ENCODE results near the gene DNAH8. TPM values are rescaled to one million over a fixed set of nuclear protein-coding genes. Genes with fewer than 3 reads are reported as not detected.

The DNAH8 gene
- total RNA-seq, 1 donor from 2014 or later = 0.05 TPM

- no peak for TF ChIP-seq CTCF (conservative IDR thresholded peaks at IDR 0.05)
These were observed 329.1 kb downstream of the DNAH8 start for GRCh38 chr6:39044181-39044580.

GRCh38 chr6:39047434-39048327 is 332.6 kb downstream of the DNAH8 start:
- Mint-ChIP-seq H3K9me3 (no peaks in the 10 kb centered on the region), H3K4me3 (peak overlapping the region; percentile 77), H3K27ac (ENCODE audit: unreplicated experiment) (no peak overlapping the region), H3K27me3 (ENCODE audit: low read depth) (peaks cover 77% of the 10 kb centered on the region), H3K4me1 (no peaks in the 10 kb centered on the region), H3K36me3 (ENCODE audit: low read depth) (no peaks in the 10 kb centered on the region)
- TF ChIP-seq CTCF (conservative IDR thresholded peaks at IDR 0.05) = no peak
- DNase-seq (ENCODE audit: low read depth, low spot score) = no peak

More at GRCh38 chr6:39044181-39044580, 329.1 kb downstream of the DNAH8 start:
- Mint-ChIP-seq H3K27ac (ENCODE audit: unreplicated experiment) (no peak overlapping the region), H3K4me3 (no peak overlapping the region), H3K4me1 (no peaks in the 10 kb centered on the region), H3K36me3 (ENCODE audit: low read depth) (no peaks in the 10 kb centered on the region), H3K9me3 (no peaks in the 10 kb centered on the region), H3K27me3 (ENCODE audit: low read depth) (peaks cover 73% of the 10 kb centered on the region)
- DNase-seq (ENCODE audit: low read depth, low spot score) = no peak

GRCh38 chr6:39048481-39049399 is 333.6 kb downstream of the DNAH8 start, which contains the start of gene GLP1R:
Gene GLP1R, plus strand, starts transcription at chr6:39048781. Its CDS starts 60 bp downstream, at chr6:39048841.
- no peak within 1 kb of the TSS for H3K27ac Mint-ChIP-seq (ENCODE audit: unreplicated experiment)
- TF ChIP-seq CTCF (conservative IDR thresholded peaks at IDR 0.05) = no peak

GRCh38 chr6:39049575-39050283 is 334.6 kb downstream of the DNAH8 start:
- Mint-ChIP-seq H3K4me3 (peak overlapping the region; percentile 19), H3K4me1 (no peaks in the 10 kb centered on the region), H3K27ac (ENCODE audit: unreplicated experiment) (no peak overlapping the region), H3K27me3 (ENCODE audit: low read depth) (peaks cover 68% of the 10 kb centered on the region), H3K36me3 (ENCODE audit: low read depth) (no peaks in the 10 kb centered on the region), H3K9me3 (no peaks in the 10 kb centered on the region)
- DNase-seq (ENCODE audit: low read depth, low spot score) = no peak
- TF ChIP-seq CTCF (conservative IDR thresholded peaks at IDR 0.05) = no peak

More at GRCh38 chr6:39048481-39049399, 333.6 kb downstream of the DNAH8 start, which contains the start of gene GLP1R:
- no peak for DNase-seq (ENCODE audit: low read depth, low spot score)
- peaks cover 75% of the 10 kb centered on the region for H3K27me3 Mint-ChIP-seq (ENCODE audit: low read depth)
- no peaks in the 10 kb centered on the region for H3K36me3 Mint-ChIP-seq (ENCODE audit: low read depth)
- no peaks in the 10 kb centered on the region for H3K4me1 Mint-ChIP-seq
- peak within 1 kb of the TSS; percentile 77 for H3K4me3 Mint-ChIP-seq
- H3K9me3 Mint-ChIP-seq = no peaks in the 10 kb centered on the region
